Liver (tissue), 9 donors: ENCODE measurements around the gene GJB2. TPM values are rescaled to one million over a fixed set of nuclear protein-coding genes. Genes with fewer than 3 reads are reported as not detected.

ENCODE experiments used
- DNase-seq: peaks from one replicate; pipeline ENCODE4 v3.0.0-alpha.2; 2017; ENCODE audit warnings: low spot score
- H3K27ac ChIP-seq, 2 donors: one replicate each; pipeline ENCODE4 v1.7.0; 2013; ENCODE audit warnings: inconsistent platforms in 2 of 2, low read length in 2 of 2, control low read depth in 1 of 2, low read depth in 1 of 2, mild to moderate bottlenecking in 1 of 2
- H3K27me3 ChIP-seq, 4 donors: one replicate each; pipeline versions ENCODE4 v1.6.1 to v1.7.0; 2013; ENCODE audit warnings: low read length in 3 of 4, inconsistent platforms in 1 of 4, mild to moderate bottlenecking in 1 of 4, moderate library complexity in 1 of 4; ENCODE audit not compliant: control insufficient read depth in 4 of 4, insufficient read depth in 4 of 4
- H3K36me3 ChIP-seq, 4 donors: one replicate each; pipeline versions ENCODE4 v1.6.1 to v1.7.0; 2013; ENCODE audit warnings: low read length in 3 of 4, mild to moderate bottlenecking in 3 of 4, low read depth in 1 of 4, moderate library complexity in 1 of 4; ENCODE audit not compliant: control insufficient read depth in 4 of 4, insufficient read depth in 3 of 4
- H3K4me1 ChIP-seq, 4 donors: one replicate each; pipeline versions ENCODE4 v1.6.1 to v1.7.0; 2013; ENCODE audit warnings: low read length in 3 of 4, mild to moderate bottlenecking in 3 of 4, moderate library complexity in 1 of 4; ENCODE audit not compliant: control insufficient read depth in 4 of 4, insufficient read depth in 4 of 4
- H3K4me3 ChIP-seq, 3 donors: one replicate each; pipeline versions ENCODE4 v1.6.1 to v1.7.0; 2013; ENCODE audit warnings: low read length in 3 of 3, control low read depth in 1 of 3, low read depth in 1 of 3, mild to moderate bottlenecking in 1 of 3
- H3K9ac ChIP-seq, 2 donors: one replicate each; pipeline ENCODE4 v1.7.0; 2013; ENCODE audit warnings: low read length in 2 of 2, mild to moderate bottlenecking in 2 of 2, moderate library complexity in 2 of 2, control low read depth in 1 of 2, low read depth in 1 of 2
- H3K9me3 ChIP-seq, 4 donors: one replicate each; pipeline versions ENCODE4 v1.6.1 to v1.7.0; 2013; ENCODE audit warnings: low read length in 3 of 4; ENCODE audit not compliant: control insufficient read depth in 4 of 4
- ATF3 ChIP-seq: IDR thresholded peaks from 2 replicates; pipeline ENCODE4 v1.6.1; 2016; ENCODE audit warnings: antibody characterized with exemption
- CTCF ChIP-seq: fragments of 150-350 bp; IDR thresholded peaks from 2 replicates; pipeline ENCODE4 v1.5.1; 2017; ENCODE audit warnings: improper control_type of control experiment, low read depth, low read length; ENCODE audit not compliant: missing input control
- EGR1 ChIP-seq, 2 donors: IDR thresholded peaks; 2 replicates each; pipeline ENCODE4 v1.6.1; 2016 to 2018; ENCODE audit warnings: antibody characterized with exemption in 2 of 2, low read depth in 2 of 2
- FOXA1 ChIP-seq: IDR thresholded peaks from 2 replicates; pipeline ENCODE4 v1.6.1; 2016; ENCODE audit warnings: antibody characterized with exemption
- FOXA2 ChIP-seq: IDR thresholded peaks from 2 replicates; pipeline ENCODE4 v1.6.1; 2016; ENCODE audit warnings: antibody characterized with exemption
- GABPA ChIP-seq, 2 donors: IDR thresholded peaks in 1 of 2; conservative IDR thresholded peaks in 1 of 2; 2 replicates each; pipeline ENCODE4 v1.6.1; 2016; ENCODE audit warnings: antibody characterized with exemption in 2 of 2, mild to moderate bottlenecking in 1 of 2, moderate library complexity in 1 of 2
- HNF4A ChIP-seq, 2 donors: conservative IDR thresholded peaks; 2 replicates each; pipeline ENCODE4 v1.6.1; 2016; ENCODE audit warnings: antibody characterized with exemption in 2 of 2, mild to moderate bottlenecking in 2 of 2
- HNF4G ChIP-seq: IDR thresholded peaks from 2 replicates; pipeline ENCODE4 v1.6.1; 2016; ENCODE audit warnings: antibody characterized with exemption
- JUND ChIP-seq, 2 donors: IDR thresholded peaks; 2 replicates each; pipeline ENCODE4 v1.6.1; 2016; ENCODE audit warnings: antibody characterized with exemption in 2 of 2
- MAX ChIP-seq: IDR thresholded peaks from 2 replicates; pipeline ENCODE4 v1.6.1; 2016; ENCODE audit warnings: antibody characterized with exemption
- NR2F2 ChIP-seq: IDR thresholded peaks from 2 replicates; pipeline ENCODE4 v1.6.1; 2016; ENCODE audit warnings: antibody characterized with exemption
- RAD21 ChIP-seq, 2 donors: IDR thresholded peaks; 2 replicates each; pipeline ENCODE4 v1.6.1; 2016; ENCODE audit warnings: antibody characterized with exemption in 2 of 2, mild to moderate bottlenecking in 2 of 2
- REST ChIP-seq: IDR thresholded peaks from 2 replicates; pipeline ENCODE4 v1.6.1; 2016; ENCODE audit warnings: antibody characterized with exemption, mild to moderate bottlenecking
- SP1 ChIP-seq: IDR thresholded peaks from 2 replicates; pipeline ENCODE4 v1.6.1; 2018; ENCODE audit warnings: antibody characterized with exemption, mild to moderate bottlenecking
- TAF1 ChIP-seq: conservative IDR thresholded peaks from 2 replicates; pipeline ENCODE4 v1.6.1; 2016; ENCODE audit warnings: antibody characterized with exemption, mild to moderate bottlenecking
- YY1 ChIP-seq: IDR thresholded peaks from 2 replicates; pipeline ENCODE4 v1.6.1; 2016; ENCODE audit warnings: antibody characterized with exemption, mild to moderate bottlenecking
- ZBTB33 ChIP-seq: IDR thresholded peaks from 2 replicates; pipeline ENCODE4 v1.6.1; 2016; ENCODE audit warnings: antibody characterized with exemption
- WGBS: extraction: QIAGEN DNeasy Blood & Tissue Kit; methylation state at CpG from one replicate; pipeline ENCODE4 v1.1.7; 2013; 5-methylcytosine and 5-hydroxymethylcytosine counted together
- polyA plus RNA-seq, 2 donors: library from polyadenylated mRNA; stranded (reverse) in 1 of 2; unstranded in 1 of 2; fragments of 200-250 nt in 1 of 2; fragments of >200 nt in 1 of 2; fragmentation: Nextera tagmentation in 1 of 2; extraction: Ambion mirVana in 1 of 2; gene quantifications; one replicate each; pipeline versions ENCODE4 v1.2.1 to v1.2.3, GENCODE V29; 2013 to 2015
- total RNA-seq, 2 donors: library from RNA; depleted of rRNA; stranded (reverse); fragments of >200 nt; gene quantifications; one replicate each; pipeline ENCODE4 v1.2.3, GENCODE V29; 2014
- donor health status: healthy.
- donor health status: healthy.
- donor health status: healthy.
- donor health status: healthy.
- donor health status: healthy.

Gene GJB2
- total and polyA plus RNA-seq, 4 donors: 8.0 to 50.1 (median 20.6) TPM

GRCh38 chr13:20148501-20149183 lies 44.1 kb downstream of the GJB2 start:
- TF ChIP-seq YY1 (no peak), ZBTB33 (no peak), JUND (IDR thresholded peaks at IDR 0.05) (no peak), FOXA1 (no peak), MAX (no peak), ATF3 (no peak), CTCF (no peak), SP1 (no peak), EGR1 (IDR thresholded peaks at IDR 0.05; ENCODE audit: low read depth in 2 of 2) (no peak), TAF1 (no peak), REST (no peak), FOXA2 (no peak), GABPA (IDR thresholded peaks at IDR 0.05 in 1 of 2, conservative IDR thresholded peaks at IDR 0.05 in 1 of 2) (no peak), NR2F2 (no peak), RAD21 (IDR thresholded peaks at IDR 0.05) (no peak)
- WGBS: 92% methylated on average over 16 of the region's 16 CpGs
- Histone ChIP-seq H3K9me3 (no peaks in the 10 kb centered on the region), H3K27ac (no peak overlapping the region), H3K27me3 (peaks cover 0 to 3% (median 1%) of the 10 kb centered on the region in 4 donors), H3K36me3 (no peaks in the 10 kb centered on the region), H3K4me3 (no peak overlapping the region), H3K9ac (no peak overlapping the region), H3K4me1 (no peaks in the 10 kb centered on the region)
- DNase-seq: no peak

- H3K27me3 ChIP-seq: peaks cover 0 to 9% (median 2%) of the 10 kb centered on the region in 4 donors
- H3K4me1 ChIP-seq: peaks cover 0 to 2% (median 0%) of the 10 kb centered on the region in 4 donors
- 96% methylated on average over 1 of the region's 1 CpG for WGBS
- no peak overlapping the region for H3K9ac ChIP-seq
- no peak overlapping the region for H3K4me3 ChIP-seq
- H3K9me3 ChIP-seq: no peaks in the 10 kb centered on the region
- DNase-seq: no peak
- no peaks in the 10 kb centered on the region for H3K36me3 ChIP-seq
- H3K27ac ChIP-seq: no peak overlapping the region
- TF ChIP-seq REST (no peak), TAF1 (no peak), MAX (no peak), SP1 (no peak), HNF4A (conservative IDR thresholded peaks at IDR 0.05) (no peak), HNF4G (no peak), ZBTB33 (no peak), NR2F2 (no peak)
Observed at GRCh38 chr13:20146381-20146780, 46.4 kb downstream of the GJB2 start.
